ENCODE data around the gene CSRP1.

The CSRP1 gene

DNA sequence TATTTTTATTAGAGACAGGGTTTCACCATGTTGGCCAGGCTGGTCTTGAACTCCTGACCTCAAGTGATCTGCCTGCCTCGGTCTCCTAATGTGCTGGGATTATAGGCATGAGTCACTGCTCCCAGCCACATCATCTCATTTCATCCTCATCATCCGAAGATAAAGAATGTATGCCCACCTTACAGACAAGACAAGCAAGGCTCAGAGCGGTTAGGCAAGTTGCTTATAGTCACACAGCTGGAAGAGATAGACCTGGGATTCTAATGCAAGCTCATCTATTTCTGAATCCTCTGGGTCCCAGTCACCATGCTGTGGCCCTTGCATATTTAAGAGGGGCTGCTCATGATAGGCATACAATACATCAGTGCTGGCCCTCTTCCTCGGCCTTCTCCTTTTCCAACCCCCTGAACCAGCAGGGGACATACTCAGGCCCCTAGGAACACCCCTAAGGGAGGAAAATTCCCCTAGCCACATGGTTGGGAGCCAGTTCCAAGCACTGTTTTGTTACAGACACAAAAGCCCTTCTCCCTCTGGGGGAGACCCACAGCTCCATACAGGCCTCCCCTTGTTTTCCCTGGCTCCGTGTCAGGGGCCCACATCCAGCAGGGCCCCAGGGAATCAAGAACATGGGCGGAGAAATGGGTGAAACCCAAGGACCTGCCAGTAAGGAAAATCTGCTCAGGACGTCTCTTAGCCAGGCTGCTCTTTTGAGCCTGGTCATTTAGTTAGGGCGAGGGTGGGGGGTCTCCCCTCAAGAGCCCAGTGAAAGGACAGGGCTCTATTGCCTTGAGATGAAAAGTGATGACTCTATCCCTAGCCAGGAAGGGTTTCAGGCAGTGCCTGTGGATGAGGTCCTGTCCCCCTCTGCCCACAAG, 6.9 kb downstream of the CSRP1 start:
- TF ChIP-seq, protein P1, sequence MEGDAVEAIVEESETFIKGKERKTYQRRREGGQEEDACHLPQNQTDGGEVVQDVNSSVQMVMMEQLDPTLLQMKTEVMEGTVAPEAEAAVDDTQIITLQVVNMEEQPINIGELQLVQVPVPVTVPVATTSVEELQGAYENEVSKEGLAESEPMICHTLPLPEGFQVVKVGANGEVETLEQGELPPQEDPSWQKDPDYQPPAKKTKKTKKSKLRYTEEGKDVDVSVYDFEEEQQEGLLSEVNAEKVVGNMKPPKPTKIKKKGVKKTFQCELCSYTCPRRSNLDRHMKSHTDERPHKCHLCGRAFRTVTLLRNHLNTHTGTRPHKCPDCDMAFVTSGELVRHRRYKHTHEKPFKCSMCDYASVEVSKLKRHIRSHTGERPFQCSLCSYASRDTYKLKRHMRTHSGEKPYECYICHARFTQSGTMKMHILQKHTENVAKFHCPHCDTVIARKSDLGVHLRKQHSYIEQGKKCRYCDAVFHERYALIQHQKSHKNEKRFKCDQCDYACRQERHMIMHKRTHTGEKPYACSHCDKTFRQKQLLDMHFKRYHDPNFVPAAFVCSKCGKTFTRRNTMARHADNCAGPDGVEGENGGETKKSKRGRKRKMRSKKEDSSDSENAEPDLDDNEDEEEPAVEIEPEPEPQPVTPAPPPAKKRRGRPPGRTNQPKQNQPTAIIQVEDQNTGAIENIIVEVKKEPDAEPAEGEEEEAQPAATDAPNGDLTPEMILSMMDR (conservative IDR thresholded peaks at IDR 0.05; ENCODE audit: low read depth, low read length) = no peak
- H3K4me3 ChIP-seq (ENCODE audit: low read length) = no peak overlapping the region
- no peak for DNase-seq (ENCODE audit: low read depth)

DNA sequence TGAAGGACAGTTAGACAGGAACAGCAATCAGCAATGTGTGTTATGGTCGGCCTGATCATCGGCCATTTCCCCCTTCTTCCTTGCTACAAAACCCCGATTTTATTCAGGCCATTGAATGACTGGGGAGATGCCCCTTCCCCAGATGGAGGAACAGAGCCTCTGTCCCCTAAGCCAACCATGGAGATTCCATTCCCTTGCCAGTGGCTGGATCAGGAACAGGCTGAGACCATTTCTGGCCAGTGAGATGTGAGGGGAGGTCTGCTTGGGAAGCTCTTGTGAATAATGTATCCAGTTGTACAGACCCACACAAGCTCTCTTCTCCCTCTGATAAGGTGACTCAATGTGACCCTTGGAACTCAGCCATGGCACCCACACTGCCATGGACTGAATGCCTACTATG, 7.7 kb downstream of the CSRP1 start:
- H3K4me3 ChIP-seq (ENCODE audit: low read length) = no peak overlapping the region
- DNase-seq (ENCODE audit: low read depth) = no peak
- TF ChIP-seq, protein P1 (conservative IDR thresholded peaks at IDR 0.05; ENCODE audit: low read depth, low read length) = no peak

DNA sequence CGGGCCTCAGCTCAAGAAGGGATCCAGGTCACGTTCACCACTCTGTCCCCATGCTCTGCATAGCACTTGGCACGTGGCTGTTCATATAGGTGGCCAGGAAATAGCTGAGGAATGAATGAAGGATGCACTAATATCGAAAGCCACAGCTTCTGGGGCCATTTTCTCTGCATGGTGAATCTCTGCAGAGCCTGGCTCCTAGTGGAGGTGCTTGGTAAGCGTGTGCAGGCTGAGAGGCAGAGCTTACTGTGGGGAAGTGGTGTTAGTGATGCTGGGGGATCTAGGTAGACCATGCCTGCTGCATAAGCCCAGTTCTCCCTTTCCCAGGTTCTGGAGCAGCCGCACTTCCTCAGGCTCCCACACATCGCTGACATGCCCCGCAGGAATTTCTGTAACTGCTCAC, 8.3 kb downstream of the CSRP1 start:
- no peak overlapping the region for H3K4me3 ChIP-seq (ENCODE audit: low read length)
- TF ChIP-seq, protein P1 (conservative IDR thresholded peaks at IDR 0.05; ENCODE audit: low read depth, low read length) = no peak
- no peak for DNase-seq (ENCODE audit: low read depth)

DNA sequence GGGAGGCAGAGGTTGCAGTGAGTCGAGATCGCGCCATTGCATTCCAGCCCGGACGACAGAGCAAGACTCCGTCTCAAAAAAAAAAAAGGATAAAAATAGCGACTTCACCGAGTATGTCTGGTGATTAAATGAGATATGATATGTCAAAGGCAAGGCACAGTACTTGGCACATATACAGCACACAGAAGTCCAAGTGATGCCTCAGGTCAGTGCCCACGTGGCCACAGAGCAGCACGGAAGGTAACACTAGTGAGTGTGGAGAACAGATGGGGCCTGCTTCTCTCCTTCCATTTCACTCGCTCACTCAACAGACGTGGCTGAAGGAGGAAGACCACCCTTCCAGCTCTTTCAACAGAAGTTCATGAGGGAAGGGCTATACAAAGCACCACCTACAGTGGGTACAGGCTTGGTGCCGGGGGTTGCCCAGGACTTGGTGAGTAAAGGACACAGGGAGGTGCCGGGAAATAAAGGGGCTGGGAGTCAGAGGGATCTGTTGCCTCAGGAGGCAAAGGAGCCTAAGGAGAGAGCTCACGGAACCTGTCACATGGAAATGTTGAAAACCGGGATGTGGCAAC, 8.9 kb downstream of the CSRP1 start:
- DNase-seq (ENCODE audit: low read depth) = no peak
- TF ChIP-seq, protein P1 (conservative IDR thresholded peaks at IDR 0.05; ENCODE audit: low read depth, low read length) = no peak
- H3K4me3 ChIP-seq (ENCODE audit: low read length) = no peak overlapping the region

DNA sequence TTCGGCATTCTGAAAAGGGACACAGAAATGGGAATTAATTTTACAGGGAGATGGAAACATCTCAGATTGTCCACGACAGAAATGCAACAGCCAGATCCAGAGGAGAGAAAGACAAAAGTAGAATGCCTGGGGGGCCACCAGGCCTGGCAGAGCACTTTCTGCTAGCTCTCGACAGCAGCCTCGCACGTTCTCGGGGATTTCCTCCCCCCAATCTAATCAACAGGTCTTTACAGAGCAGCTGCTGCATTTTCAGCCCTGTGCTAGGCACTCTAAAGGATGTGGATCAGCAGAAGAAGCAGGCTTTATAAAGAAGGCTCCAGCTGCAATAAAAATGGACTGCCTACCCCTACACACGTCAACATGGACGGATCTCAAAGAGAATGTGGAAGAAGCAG, 10.6 kb downstream of the CSRP1 start:
- no peak overlapping the region for H3K4me3 ChIP-seq (ENCODE audit: low read length)
- DNase-seq (ENCODE audit: low read depth) = no peak
- TF ChIP-seq, protein P1 (conservative IDR thresholded peaks at IDR 0.05; ENCODE audit: low read depth, low read length) = no peak

DNA sequence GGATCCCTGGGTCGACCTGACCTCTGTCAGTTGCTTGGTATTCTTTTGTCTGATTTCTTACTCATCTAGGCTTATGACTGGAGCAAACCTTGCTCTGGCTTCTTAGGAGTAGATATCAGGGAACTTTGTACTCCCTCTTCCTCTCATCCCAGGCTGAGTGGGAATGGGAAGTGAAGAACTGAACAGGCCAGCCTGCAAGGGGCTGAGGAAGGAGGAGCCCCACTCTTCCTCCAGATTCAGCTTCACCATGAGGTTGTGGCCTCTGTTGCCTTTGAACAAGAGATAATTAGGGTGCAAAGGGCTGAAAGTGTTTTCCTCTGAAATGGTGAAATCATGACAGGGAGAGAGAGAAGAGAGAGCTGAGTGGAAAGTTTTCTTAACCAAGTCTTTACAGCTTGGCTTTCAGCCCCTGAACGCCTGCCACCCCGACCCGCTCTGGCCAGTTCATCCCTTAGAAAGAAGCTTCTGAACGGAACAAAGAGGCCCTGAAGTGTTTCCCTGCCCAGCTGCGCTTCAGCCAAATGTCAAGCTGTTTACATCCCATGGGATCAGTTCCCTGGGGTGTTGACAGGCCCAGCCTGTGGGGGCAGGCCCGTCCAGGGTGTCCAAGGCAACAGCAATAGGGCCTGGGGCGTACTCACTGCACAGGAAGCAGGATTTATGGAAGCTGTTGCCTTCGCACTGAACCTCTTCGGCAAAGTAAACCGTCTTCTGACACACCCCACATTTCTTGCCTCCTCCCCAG, 11.2 kb downstream of the CSRP1 start:
- TF ChIP-seq, protein P1 (conservative IDR thresholded peaks at IDR 0.05; ENCODE audit: low read depth, low read length) = no peak
- DNase-seq (ENCODE audit: low read depth) = no peak
- no peak overlapping the region for H3K4me3 ChIP-seq (ENCODE audit: low read length)
